WTC11 (cell line): ENCODE data around the gene C1S. TPM values are rescaled to one million over a fixed set of nuclear protein-coding genes. Genes with fewer than 3 reads are reported as not detected.
A peak's percentile ranks its signal among the peaks of the same experiment; 100 is the strongest.

Experiments
- ATAC-seq: fragments of 200-7000 bp; cut with Tn5 transposase; 2 replicates; pipeline ENCODE4 v1.10.0; 2021; ENCODE audit warnings: mild to moderate bottlenecking, moderate library complexity
- CTCF ChIA-PET: fragments of 300-600 bp; sonication (Branson Sonifier 250); formaldehyde crosslinking; loops from one replicate; lab custom pipeline; 2021; ENCODE audit warnings: antibody characterized with exemption; lab: Charles Lee
- POLR2A ChIA-PET: fragments of 350-600 bp; sonication (Branson Sonifier 250); formaldehyde crosslinking; loops from one replicate; lab custom pipeline; 2021; ENCODE audit warnings: antibody characterized with exemption; lab: Charles Lee
- DNase-seq: peaks from one replicate; pipeline ENCODE4 v3.0.0; 2021; ENCODE audit warnings: low spot score
- H3K27ac Mint-ChIP-seq: 2 replicates; pipeline ENCODE4 v1.8.0; 2021; ENCODE audit warnings: mixed read lengths
- H3K27me3 Mint-ChIP-seq: 2 replicates; pipeline ENCODE4 v1.8.0; 2021; ENCODE audit warnings: low read depth, mild to moderate bottlenecking, moderate library complexity, mixed read lengths
- H3K36me3 Mint-ChIP-seq: 2 replicates; pipeline ENCODE4 v1.8.0; 2021; ENCODE audit warnings: mixed read lengths
- H3K4me1 Mint-ChIP-seq: 2 replicates; pipeline ENCODE4 v1.8.0; 2022; ENCODE audit warnings: mixed read lengths
- H3K4me3 Mint-ChIP-seq: 2 replicates; pipeline ENCODE4 v1.8.0; 2021; ENCODE audit warnings: mild to moderate bottlenecking, moderate library complexity, mixed read lengths
- H3K9me3 Mint-ChIP-seq: 2 replicates; pipeline ENCODE4 v1.8.0; 2021; ENCODE audit warnings: mixed read lengths
- CREM ChIP-seq: sonication (generic); formaldehyde crosslinking; IDR thresholded peaks from 2 replicates; pipeline ENCODE4 v1.8.1; 2022; ENCODE audit warnings: mild to moderate bottlenecking, missing genetic modification reagents, moderate library complexity
- EMX1 ChIP-seq: fragments of 250-450 bp; sonication (Bioruptor Pico); IDR thresholded peaks from 2 replicates; pipeline ENCODE4 v1.8.0; 2021; ENCODE audit warnings: mild to moderate bottlenecking
- GRHL2 ChIP-seq: fragments of 250-450 bp; sonication (Bioruptor Pico); IDR thresholded peaks from 2 replicates; pipeline ENCODE4 v1.8.0; 2022; ENCODE audit warnings: mild to moderate bottlenecking, moderate library complexity; ENCODE audit not compliant: insufficient replicate concordance, severe bottlenecking
- IRF2 ChIP-seq: sonication (generic); formaldehyde crosslinking; IDR thresholded peaks from 2 replicates; pipeline ENCODE4 v1.8.0; 2022; ENCODE audit warnings: low read depth, missing genetic modification reagents, borderline replicate concordance
- KAT7 ChIP-seq: sonication (generic); formaldehyde crosslinking; IDR thresholded peaks from 2 replicates; pipeline ENCODE4 v1.8.1; 2023; ENCODE audit warnings: missing genetic modification reagents, mild to moderate bottlenecking, borderline replicate concordance
- MXD4 ChIP-seq: fragments of 250-450 bp; sonication (Bioruptor Pico); IDR thresholded peaks from 2 replicates; pipeline ENCODE4 v1.8.0; 2021; ENCODE audit warnings: mild to moderate bottlenecking, moderate library complexity, borderline replicate concordance
- MYBL2 ChIP-seq: sonication (generic); formaldehyde crosslinking; IDR thresholded peaks from 2 replicates; pipeline ENCODE4 v1.8.1; 2023; ENCODE audit warnings: mild to moderate bottlenecking, moderate library complexity, missing genetic modification reagents
- NR1H2 ChIP-seq: sonication (generic); formaldehyde crosslinking; IDR thresholded peaks from 2 replicates; pipeline ENCODE4 v1.9.0; 2021; ENCODE audit warnings: mild to moderate bottlenecking, moderate library complexity, missing genetic modification reagents
- NR3C1 ChIP-seq: sonication (generic); formaldehyde crosslinking; conservative IDR thresholded peaks from 2 replicates; pipeline ENCODE4 v1.8.1; 2023; ENCODE audit warnings: low read depth, mild to moderate bottlenecking, missing genetic modification reagents
- PRRX2 ChIP-seq: fragments of 250-450 bp; sonication (Bioruptor Pico); IDR thresholded peaks from 2 replicates; pipeline ENCODE4 v1.8.0; 2021; ENCODE audit warnings: mild to moderate bottlenecking
- SMAD3 ChIP-seq: sonication (generic); formaldehyde crosslinking; IDR thresholded peaks from 2 replicates; pipeline ENCODE4 v1.8.0; 2022; ENCODE audit warnings: missing genetic modification reagents, mild to moderate bottlenecking, borderline replicate concordance
- SMAD4 ChIP-seq: sonication (generic); formaldehyde crosslinking; IDR thresholded peaks from 2 replicates; pipeline ENCODE4 v1.8.0; 2022; ENCODE audit warnings: mild to moderate bottlenecking, missing genetic modification reagents
- TCF7 ChIP-seq: sonication (generic); formaldehyde crosslinking; IDR thresholded peaks from 2 replicates; pipeline ENCODE4 v1.8.0; 2022; ENCODE audit warnings: mild to moderate bottlenecking, low read depth, missing genetic modification reagents, moderate library complexity
- ZBTB21 ChIP-seq: sonication (generic); formaldehyde crosslinking; IDR thresholded peaks from 2 replicates; pipeline ENCODE4 v1.8.1; 2023; ENCODE audit warnings: mild to moderate bottlenecking, missing genetic modification reagents, borderline replicate concordance
- ZNF396 ChIP-seq: fragments of 250-450 bp; sonication (Bioruptor Pico); IDR thresholded peaks from 2 replicates; pipeline ENCODE4 v1.8.0; 2021; ENCODE audit warnings: mild to moderate bottlenecking, moderate library complexity, borderline replicate concordance
- total RNA-seq: library from RNA; stranded (reverse); gene quantifications from 3 replicates; pipeline ENCODE4 v1.2.3, GENCODE V29; 2021
- TF ChIP-seq, protein P1 (sequence below): sonication (generic); formaldehyde crosslinking; IDR thresholded peaks from 2 replicates; pipeline ENCODE4 v1.8.1; 2022; ENCODE audit warnings: mild to moderate bottlenecking, missing genetic modification reagents, moderate library complexity, borderline replicate concordance
- TF ChIP-seq, protein P2 (sequence below): fragments of 250-450 bp; sonication (Bioruptor Pico); conservative IDR thresholded peaks from 2 replicates; pipeline ENCODE4 v1.9.0; 2021; ENCODE audit warnings: mild to moderate bottlenecking
- TF ChIP-seq, protein P3 (sequence below): sonication (generic); formaldehyde crosslinking; IDR thresholded peaks from 2 replicates; pipeline ENCODE4 v1.8.0; 2023; ENCODE audit warnings: missing genetic modification reagents
- TF ChIP-seq, protein P4 (sequence below): sonication (generic); formaldehyde crosslinking; IDR thresholded peaks from 2 replicates; pipeline ENCODE4 v1.8.1; 2022; ENCODE audit warnings: mild to moderate bottlenecking, moderate library complexity, missing genetic modification reagents
- TF ChIP-seq, protein P5 (sequence below): sonication (generic); formaldehyde crosslinking; IDR thresholded peaks from 2 replicates; pipeline ENCODE4 v1.8.0; 2022; ENCODE audit warnings: mild to moderate bottlenecking, missing genetic modification reagents
- TF ChIP-seq, protein P6 (sequence below): fragments of 250-450 bp; sonication (Bioruptor Pico); IDR thresholded peaks from 2 replicates; pipeline ENCODE4 v1.9.0; 2021; ENCODE audit warnings: mild to moderate bottlenecking, borderline replicate concordance
- TF ChIP-seq, protein P7 (sequence below): sonication (generic); formaldehyde crosslinking; conservative IDR thresholded peaks from 2 replicates; pipeline ENCODE4 v1.8.1; 2022; ENCODE audit warnings: mild to moderate bottlenecking, missing genetic modification reagents

The C1S gene
- total RNA-seq, 1 experiment from 2014 or later: 7.6 TPM

DNA sequence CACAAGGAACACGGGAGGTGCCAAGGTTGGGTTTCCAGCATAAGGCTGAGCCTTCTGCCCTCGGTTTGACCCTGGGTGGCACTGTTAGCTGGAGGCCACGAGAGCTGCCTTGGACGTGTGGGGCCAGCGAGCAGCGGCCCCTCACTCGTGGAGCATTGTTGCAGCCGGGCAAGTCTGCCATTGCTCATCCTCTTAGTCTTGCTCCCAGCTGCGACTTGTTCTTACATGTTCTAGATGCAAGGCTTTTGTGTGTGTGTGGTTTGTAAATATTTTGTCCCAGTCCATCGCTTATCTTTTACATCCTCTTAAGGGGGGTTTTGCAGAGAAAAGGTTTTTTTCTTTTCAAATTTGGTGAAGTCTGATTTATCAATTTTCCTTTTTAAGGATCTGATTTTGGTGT is 21.1 kb upstream of the C1S start (continued):
- TF ChIP-seq, protein P1, sequence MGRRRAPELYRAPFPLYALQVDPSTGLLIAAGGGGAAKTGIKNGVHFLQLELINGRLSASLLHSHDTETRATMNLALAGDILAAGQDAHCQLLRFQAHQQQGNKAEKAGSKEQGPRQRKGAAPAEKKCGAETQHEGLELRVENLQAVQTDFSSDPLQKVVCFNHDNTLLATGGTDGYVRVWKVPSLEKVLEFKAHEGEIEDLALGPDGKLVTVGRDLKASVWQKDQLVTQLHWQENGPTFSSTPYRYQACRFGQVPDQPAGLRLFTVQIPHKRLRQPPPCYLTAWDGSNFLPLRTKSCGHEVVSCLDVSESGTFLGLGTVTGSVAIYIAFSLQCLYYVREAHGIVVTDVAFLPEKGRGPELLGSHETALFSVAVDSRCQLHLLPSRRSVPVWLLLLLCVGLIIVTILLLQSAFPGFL (CRISPR knock-in tag): no peak
- TF ChIP-seq MXD4 (no peak), IRF2 (CRISPR knock-in tag) (no peak), PRRX2 (CRISPR knock-in tag) (no peak), ZNF396 (CRISPR knock-in tag) (no peak), MYBL2 (CRISPR knock-in tag) (no peak), SMAD4 (CRISPR knock-in tag) (no peak), KAT7 (CRISPR knock-in tag) (no peak), CREM (CRISPR knock-in tag) (no peak)
- TF ChIP-seq, protein P2, sequence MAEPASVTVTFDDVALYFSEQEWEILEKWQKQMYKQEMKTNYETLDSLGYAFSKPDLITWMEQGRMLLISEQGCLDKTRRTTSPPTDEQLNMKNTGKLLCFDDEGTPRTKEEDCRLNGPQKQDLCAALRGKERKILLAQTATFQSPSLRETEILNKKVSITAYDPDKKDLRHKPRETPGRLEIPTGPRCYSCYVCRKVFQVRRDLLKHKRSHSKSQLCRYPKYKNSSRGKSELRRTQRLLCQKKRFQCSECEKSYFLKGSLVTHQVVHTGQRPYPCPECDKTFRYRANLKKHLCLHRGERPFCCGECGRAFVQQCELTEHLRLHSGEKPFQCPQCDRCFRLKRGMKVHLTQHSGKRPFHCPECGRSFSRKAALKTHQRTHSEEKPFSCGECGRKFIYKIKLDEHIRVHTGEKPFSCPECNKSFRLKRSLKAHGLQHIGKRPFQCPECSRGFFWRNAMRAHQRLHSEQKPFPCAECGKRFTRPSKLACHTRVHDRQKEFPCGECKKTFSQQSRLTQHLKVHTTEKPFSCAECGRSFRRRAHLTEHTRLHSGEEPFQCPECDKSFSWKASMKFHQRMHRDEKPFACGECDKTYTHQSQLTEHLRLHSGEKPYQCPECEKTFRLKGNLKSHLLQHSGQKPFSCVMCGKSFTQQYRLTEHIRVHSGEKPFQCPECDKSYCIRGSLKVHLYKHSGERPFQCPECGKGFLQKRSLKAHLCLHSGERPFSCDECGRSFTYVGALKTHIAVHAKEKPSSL (CRISPR knock-in tag): no peak
- TF ChIP-seq, protein P3, sequence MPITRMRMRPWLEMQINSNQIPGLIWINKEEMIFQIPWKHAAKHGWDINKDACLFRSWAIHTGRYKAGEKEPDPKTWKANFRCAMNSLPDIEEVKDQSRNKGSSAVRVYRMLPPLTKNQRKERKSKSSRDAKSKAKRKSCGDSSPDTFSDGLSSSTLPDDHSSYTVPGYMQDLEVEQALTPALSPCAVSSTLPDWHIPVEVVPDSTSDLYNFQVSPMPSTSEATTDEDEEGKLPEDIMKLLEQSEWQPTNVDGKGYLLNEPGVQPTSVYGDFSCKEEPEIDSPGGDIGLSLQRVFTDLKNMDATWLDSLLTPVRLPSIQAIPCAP: no peak
- TF ChIP-seq, protein P4, sequence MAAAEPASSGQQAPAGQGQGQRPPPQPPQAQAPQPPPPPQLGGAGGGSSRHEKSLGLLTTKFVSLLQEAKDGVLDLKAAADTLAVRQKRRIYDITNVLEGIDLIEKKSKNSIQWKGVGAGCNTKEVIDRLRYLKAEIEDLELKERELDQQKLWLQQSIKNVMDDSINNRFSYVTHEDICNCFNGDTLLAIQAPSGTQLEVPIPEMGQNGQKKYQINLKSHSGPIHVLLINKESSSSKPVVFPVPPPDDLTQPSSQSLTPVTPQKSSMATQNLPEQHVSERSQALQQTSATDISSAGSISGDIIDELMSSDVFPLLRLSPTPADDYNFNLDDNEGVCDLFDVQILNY (CRISPR knock-in tag): no peak

DNA sequence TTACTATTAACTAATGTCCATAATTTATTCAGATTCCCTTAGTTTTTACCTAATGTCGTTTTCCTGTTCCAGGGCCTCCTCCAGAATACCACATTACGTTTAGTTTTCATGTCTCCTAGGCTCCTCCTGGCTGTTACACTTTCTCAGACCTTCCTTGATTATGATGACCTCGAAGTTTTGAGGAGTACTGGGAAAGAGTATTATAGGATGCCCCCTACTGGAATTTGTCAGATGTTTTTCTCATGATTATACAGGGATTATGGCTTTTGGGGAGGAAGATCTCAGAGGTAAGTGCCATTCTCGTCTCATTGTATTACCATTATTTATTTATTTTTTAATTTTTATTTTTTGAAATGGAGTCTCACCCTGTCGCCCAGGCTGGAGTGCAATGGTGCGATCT is 17.7 kb upstream of the C1S start:
- Mint-ChIP-seq H3K27ac (no peak overlapping the region), H3K36me3 (0 out of 2 replicates have a peak, but pooled peaks cover 5% of the 10 kb centered on the region), H3K9me3 (peaks cover 11% of the 10 kb centered on the region), H3K4me3 (no peak overlapping the region), H3K27me3 (no peaks in the 10 kb centered on the region), H3K4me1 (peaks cover 12% of the 10 kb centered on the region; the same call in 1 of the 2 replicates)
- ChIA-PET POLR2A (no interaction called here), CTCF (interaction anchor here (0.5 to 2.3 kb wide), 6 partner anchors 11 to 569 kb away, joined by 3 to 9 read pairs (median 4); partner anchors contain the start of gene C1R)
- DNase-seq (no peak), ATAC-seq (peak; percentile 71)
- TF ChIP-seq TCF7 (CRISPR knock-in tag) (no peak), NR3C1 (no peak), KAT7 (CRISPR knock-in tag) (no peak), MYBL2 (CRISPR knock-in tag) (no peak), SMAD3 (no peak), NR1H2 (CRISPR knock-in tag) (no peak), ZBTB21 (CRISPR knock-in tag) (no peak), EMX1 (no peak), GRHL2 (CRISPR knock-in tag) (no peak)
- TF ChIP-seq, protein P5, sequence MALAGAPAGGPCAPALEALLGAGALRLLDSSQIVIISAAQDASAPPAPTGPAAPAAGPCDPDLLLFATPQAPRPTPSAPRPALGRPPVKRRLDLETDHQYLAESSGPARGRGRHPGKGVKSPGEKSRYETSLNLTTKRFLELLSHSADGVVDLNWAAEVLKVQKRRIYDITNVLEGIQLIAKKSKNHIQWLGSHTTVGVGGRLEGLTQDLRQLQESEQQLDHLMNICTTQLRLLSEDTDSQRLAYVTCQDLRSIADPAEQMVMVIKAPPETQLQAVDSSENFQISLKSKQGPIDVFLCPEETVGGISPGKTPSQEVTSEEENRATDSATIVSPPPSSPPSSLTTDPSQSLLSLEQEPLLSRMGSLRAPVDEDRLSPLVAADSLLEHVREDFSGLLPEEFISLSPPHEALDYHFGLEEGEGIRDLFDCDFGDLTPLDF (CRISPR knock-in tag): no peak
- TF ChIP-seq, protein P6, sequence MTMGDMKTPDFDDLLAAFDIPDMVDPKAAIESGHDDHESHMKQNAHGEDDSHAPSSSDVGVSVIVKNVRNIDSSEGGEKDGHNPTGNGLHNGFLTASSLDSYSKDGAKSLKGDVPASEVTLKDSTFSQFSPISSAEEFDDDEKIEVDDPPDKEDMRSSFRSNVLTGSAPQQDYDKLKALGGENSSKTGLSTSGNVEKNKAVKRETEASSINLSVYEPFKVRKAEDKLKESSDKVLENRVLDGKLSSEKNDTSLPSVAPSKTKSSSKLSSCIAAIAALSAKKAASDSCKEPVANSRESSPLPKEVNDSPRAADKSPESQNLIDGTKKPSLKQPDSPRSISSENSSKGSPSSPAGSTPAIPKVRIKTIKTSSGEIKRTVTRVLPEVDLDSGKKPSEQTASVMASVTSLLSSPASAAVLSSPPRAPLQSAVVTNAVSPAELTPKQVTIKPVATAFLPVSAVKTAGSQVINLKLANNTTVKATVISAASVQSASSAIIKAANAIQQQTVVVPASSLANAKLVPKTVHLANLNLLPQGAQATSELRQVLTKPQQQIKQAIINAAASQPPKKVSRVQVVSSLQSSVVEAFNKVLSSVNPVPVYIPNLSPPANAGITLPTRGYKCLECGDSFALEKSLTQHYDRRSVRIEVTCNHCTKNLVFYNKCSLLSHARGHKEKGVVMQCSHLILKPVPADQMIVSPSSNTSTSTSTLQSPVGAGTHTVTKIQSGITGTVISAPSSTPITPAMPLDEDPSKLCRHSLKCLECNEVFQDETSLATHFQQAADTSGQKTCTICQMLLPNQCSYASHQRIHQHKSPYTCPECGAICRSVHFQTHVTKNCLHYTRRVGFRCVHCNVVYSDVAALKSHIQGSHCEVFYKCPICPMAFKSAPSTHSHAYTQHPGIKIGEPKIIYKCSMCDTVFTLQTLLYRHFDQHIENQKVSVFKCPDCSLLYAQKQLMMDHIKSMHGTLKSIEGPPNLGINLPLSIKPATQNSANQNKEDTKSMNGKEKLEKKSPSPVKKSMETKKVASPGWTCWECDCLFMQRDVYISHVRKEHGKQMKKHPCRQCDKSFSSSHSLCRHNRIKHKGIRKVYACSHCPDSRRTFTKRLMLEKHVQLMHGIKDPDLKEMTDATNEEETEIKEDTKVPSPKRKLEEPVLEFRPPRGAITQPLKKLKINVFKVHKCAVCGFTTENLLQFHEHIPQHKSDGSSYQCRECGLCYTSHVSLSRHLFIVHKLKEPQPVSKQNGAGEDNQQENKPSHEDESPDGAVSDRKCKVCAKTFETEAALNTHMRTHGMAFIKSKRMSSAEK (CRISPR knock-in tag): no peak
- TF ChIP-seq, protein P7, sequence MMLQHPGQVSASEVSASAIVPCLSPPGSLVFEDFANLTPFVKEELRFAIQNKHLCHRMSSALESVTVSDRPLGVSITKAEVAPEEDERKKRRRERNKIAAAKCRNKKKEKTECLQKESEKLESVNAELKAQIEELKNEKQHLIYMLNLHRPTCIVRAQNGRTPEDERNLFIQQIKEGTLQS: no peak
- TF ChIP-seq, protein P3: no peak
